Peyer's patch (tissue), 4 donors: ENCODE measurements around the gene S1PR5. TPM values are rescaled to one million over a fixed set of nuclear protein-coding genes. Genes with fewer than 3 reads are reported as not detected.

ENCODE experiments used
- DNase-seq, 3 donors: peaks; one replicate each; pipeline ENCODE4 v3.0.0-alpha.2; 2017 to 2019
- H3K27ac ChIP-seq, 4 donors: fragments of 200-600 bp; sonication (generic); one replicate each; pipeline ENCODE4 v1.5.1; 2016 to 2019
- H3K27me3 ChIP-seq, 2 donors: fragments of 200-600 bp; sonication (generic); one replicate each; pipeline ENCODE4 v1.5.1; 2019
- H3K36me3 ChIP-seq, 3 donors: fragments of 200-600 bp; sonication (generic); one replicate each; pipeline ENCODE4 v1.5.1; 2016 to 2019
- H3K4me1 ChIP-seq, 4 donors: fragments of 200-600 bp; sonication (generic); one replicate each; pipeline ENCODE4 v1.5.1; 2016 to 2019
- H3K4me3 ChIP-seq, 4 donors: fragments of 200-600 bp; sonication (generic); 1 replicate in 3 of 4; 2 replicates in 1 of 4; pipeline ENCODE4 v1.5.1; 2016 to 2019; ENCODE audit warnings: mild to moderate bottlenecking in 1 of 4
- H3K9me3 ChIP-seq, 4 donors: fragments of 200-600 bp; sonication (generic); one replicate each; pipeline ENCODE4 v1.5.1; 2016 to 2019; ENCODE audit warnings: mild to moderate bottlenecking in 1 of 4
- POLR2A ChIP-seq, 2 donors: fragments of 450-650 bp; IDR thresholded peaks; one replicate each; pipeline ENCODE4 v1.5.1; 2017; ENCODE audit warnings: antibody characterized with exemption in 2 of 2, mild to moderate bottlenecking in 2 of 2, moderate library complexity in 2 of 2
- total RNA-seq, 4 donors: library from RNA; depleted of rRNA; stranded (reverse); fragments of >200 nt; gene quantifications; one replicate each; pipeline ENCODE4 v1.1.0, GENCODE V29; 2016
- TF ChIP-seq, protein P1 (sequence below), 6 experiments: fragments of 450-650 bp in 4 of 6; fragments of 200-600 bp in 2 of 6; sonication (generic) in 1 of 6; IDR thresholded peaks; one replicate each; pipeline ENCODE4 v1.5.1; 2017 to 2019; ENCODE audit warnings: antibody characterized with exemption in 6 of 6, mild to moderate bottlenecking in 3 of 6, moderate library complexity in 1 of 6

S1PR5 gene
- total RNA-seq, 4 donors from 2014 or later = not detected

DNA sequence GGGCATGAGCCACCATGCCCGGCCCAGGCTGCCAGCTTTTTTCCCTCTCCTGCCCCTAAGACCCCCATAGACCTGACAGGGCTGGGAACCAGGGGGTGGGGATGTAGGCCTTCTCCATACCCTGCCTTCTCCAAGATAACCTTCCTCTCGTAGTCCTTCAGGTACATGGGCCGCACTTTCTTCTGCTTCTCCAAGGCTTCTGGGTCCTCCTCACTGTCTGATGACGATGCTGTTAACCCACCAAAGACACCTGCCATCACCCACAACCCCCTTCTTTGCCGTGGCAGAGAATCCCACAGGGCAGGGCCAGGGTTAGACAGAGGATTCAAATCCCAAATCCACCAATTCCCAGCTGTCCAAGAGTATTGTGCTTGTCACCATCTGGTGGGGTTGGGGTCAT is 45.4 kb upstream of the S1PR5 start:
- no peak overlapping the region for H3K4me3 ChIP-seq
- DNase-seq = no peak
- H3K4me1 ChIP-seq = peaks cover 0 to 23% (median 22%) of the 10 kb centered on the region in 4 donors
- H3K27me3 ChIP-seq = no peaks in the 10 kb centered on the region
- no peaks in the 10 kb centered on the region for H3K9me3 ChIP-seq
- H3K36me3 ChIP-seq = peaks cover 0 to 48% (median 0%) of the 10 kb centered on the region in 3 donors
- no peak overlapping the region for H3K27ac ChIP-seq
- TF ChIP-seq POLR2A (IDR thresholded peaks at IDR 0.05) = no peak
- TF ChIP-seq, protein P1, sequence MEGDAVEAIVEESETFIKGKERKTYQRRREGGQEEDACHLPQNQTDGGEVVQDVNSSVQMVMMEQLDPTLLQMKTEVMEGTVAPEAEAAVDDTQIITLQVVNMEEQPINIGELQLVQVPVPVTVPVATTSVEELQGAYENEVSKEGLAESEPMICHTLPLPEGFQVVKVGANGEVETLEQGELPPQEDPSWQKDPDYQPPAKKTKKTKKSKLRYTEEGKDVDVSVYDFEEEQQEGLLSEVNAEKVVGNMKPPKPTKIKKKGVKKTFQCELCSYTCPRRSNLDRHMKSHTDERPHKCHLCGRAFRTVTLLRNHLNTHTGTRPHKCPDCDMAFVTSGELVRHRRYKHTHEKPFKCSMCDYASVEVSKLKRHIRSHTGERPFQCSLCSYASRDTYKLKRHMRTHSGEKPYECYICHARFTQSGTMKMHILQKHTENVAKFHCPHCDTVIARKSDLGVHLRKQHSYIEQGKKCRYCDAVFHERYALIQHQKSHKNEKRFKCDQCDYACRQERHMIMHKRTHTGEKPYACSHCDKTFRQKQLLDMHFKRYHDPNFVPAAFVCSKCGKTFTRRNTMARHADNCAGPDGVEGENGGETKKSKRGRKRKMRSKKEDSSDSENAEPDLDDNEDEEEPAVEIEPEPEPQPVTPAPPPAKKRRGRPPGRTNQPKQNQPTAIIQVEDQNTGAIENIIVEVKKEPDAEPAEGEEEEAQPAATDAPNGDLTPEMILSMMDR (IDR thresholded peaks at IDR 0.05) = no peak

DNA sequence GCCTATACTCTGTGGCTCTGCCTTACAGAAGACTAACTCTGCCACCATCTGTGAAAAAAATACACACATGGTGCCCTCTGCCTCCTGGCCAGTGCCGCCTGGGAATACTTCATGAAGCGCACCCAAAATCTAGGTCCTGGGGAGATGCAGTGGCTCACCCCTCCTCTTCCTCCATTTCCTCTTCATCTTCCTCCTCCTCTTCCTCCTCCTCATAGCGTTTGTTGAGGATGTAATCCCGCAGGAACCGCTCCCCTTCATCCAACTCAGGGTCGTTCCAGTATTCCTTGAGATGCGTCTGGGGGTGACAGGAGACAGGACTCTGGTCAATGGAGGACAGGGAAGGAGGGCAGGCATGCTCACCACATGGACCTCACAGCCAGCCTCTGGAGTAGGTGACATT is 42.9 kb upstream of the S1PR5 start:
- TF ChIP-seq, protein P1 (IDR thresholded peaks at IDR 0.05) = no peak
- TF ChIP-seq POLR2A (IDR thresholded peaks at IDR 0.05) = no peak
- H3K36me3 ChIP-seq = peaks cover 0 to 69% (median 0%) of the 10 kb centered on the region in 3 donors
- peaks cover 0 to 7% (median 6%) of the 10 kb centered on the region in 4 donors for H3K4me1 ChIP-seq
- no peaks in the 10 kb centered on the region for H3K9me3 ChIP-seq
- H3K27me3 ChIP-seq = no peaks in the 10 kb centered on the region
- H3K27ac ChIP-seq = no peak overlapping the region
- no peak overlapping the region for H3K4me3 ChIP-seq
- no peak for DNase-seq

DNA sequence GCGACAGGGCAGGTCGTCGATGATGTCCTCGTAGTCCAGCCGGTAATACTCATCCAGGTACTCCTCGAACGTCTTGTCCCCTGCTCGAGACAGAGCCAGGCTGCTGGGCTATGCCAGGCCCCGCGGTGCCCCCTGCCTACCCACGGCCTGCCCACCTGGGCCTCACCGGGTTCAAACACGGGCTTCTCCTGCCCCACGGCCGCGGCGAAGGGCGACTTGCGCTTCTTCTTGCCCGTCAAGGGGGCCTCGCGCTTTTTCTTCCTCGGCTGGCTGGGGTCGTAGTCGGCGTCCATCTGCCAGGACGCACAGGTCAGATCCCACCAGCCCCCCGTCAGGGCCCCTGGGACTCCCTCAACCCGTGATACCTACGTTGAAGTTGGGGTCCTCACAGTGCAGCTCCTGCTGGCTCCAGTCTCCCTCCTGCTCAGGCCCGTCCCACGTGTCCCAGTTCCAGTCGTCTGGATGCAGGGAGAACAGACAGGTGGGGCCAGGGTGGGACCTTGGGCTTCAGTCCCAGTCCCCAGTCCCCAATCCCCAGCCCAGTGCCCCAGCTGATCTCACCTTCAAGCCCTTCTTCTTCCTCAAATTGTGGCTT is 40.5 kb upstream of the S1PR5 start:
- Histone ChIP-seq H3K4me1 (peaks cover 0 to 21% (median 13%) of the 10 kb centered on the region in 4 donors), H3K9me3 (no peaks in the 10 kb centered on the region), H3K36me3 (peaks cover 0 to 90% (median 0%) of the 10 kb centered on the region in 3 donors), H3K4me3 (no peak overlapping the region), H3K27ac (no peak overlapping the region), H3K27me3 (no peaks in the 10 kb centered on the region)
- DNase-seq = no peak
- TF ChIP-seq POLR2A (IDR thresholded peaks at IDR 0.05) = no peak
- TF ChIP-seq, protein P1 (IDR thresholded peaks at IDR 0.05) = no peak

DNA sequence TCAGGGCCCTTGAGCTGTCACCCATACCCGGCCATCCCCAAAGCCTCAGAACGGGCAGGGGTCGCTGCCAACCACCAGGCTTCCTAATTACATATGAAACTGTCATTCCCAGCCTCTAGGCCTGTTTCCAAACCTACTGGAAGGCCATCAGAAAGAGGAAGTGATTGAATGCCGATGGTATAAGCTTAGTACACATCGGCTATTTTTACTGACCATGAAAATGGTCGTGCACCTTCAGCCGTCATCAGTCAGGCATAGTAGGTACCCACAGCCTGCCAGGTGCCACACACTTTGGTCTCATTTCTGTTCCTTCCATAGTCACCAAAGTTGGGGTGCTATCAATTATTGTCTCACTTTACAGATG is 38.3 kb upstream of the S1PR5 start:
- Histone ChIP-seq H3K4me3 (no peak overlapping the region), H3K4me1 (peaks cover 0 to 29% (median 27%) of the 10 kb centered on the region in 4 donors), H3K27me3 (no peaks in the 10 kb centered on the region), H3K27ac (peak overlapping the region in 2 of 4 donors; percentile 32 to 84), H3K36me3 (peaks cover 0 to 94% (median 0%) of the 10 kb centered on the region in 3 donors), H3K9me3 (no peaks in the 10 kb centered on the region)
- no peak for TF ChIP-seq POLR2A (IDR thresholded peaks at IDR 0.05)
- no peak for DNase-seq

DNA sequence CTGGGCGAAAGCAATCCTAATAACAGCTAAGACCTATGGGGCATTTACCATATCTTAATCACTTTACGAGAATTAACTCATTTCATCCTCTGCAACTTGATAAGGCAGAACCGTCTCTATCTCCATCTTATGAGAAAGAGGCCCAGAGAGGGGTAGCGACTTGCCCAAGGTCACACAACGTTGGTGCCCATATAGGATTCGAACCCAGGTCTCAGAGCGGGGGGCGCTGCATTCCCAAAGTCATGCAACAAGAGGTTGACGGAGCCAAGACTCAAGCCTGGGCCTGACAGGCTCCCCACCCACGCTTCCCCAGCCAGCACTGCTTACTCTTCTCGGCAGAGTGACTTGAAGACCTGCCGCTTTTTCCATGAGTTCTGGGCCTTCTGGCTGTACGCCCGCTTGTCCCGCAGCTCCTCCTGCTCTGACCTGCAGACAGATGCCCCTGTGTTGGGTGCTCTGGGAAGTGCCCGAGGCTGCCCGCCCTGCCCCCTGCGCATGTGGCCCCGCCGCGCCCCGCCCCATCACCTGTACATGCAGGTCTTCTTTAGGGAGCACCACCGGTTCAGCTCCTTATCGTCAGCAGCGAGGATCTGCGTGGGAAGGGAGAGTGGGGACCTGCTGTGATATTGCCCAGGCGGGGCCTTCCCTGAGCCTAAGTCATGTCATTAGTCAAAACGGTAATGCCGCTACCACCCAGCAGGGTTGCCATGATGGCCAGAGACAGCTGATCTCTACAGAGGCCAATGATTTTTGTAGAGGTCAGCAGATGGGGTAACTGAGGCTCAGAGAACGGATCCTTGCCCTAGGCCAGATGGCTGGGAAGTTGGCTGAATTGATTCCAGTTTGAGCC is 37.7 kb upstream of the S1PR5 start:
- Histone ChIP-seq H3K27ac (peak overlapping the region in 3 of 4 donors; percentile 42 to 84 (median 56)), H3K4me1 (peaks cover 0 to 32% (median 29%) of the 10 kb centered on the region in 4 donors), H3K27me3 (no peaks in the 10 kb centered on the region), H3K36me3 (peaks cover 0 to 94% (median 0%) of the 10 kb centered on the region in 3 donors), H3K9me3 (no peaks in the 10 kb centered on the region), H3K4me3 (no peak overlapping the region)
- DNase-seq = no peak
- TF ChIP-seq, protein P1 (IDR thresholded peaks at IDR 0.05) = no peak
- TF ChIP-seq POLR2A (IDR thresholded peaks at IDR 0.05) = no peak

DNA sequence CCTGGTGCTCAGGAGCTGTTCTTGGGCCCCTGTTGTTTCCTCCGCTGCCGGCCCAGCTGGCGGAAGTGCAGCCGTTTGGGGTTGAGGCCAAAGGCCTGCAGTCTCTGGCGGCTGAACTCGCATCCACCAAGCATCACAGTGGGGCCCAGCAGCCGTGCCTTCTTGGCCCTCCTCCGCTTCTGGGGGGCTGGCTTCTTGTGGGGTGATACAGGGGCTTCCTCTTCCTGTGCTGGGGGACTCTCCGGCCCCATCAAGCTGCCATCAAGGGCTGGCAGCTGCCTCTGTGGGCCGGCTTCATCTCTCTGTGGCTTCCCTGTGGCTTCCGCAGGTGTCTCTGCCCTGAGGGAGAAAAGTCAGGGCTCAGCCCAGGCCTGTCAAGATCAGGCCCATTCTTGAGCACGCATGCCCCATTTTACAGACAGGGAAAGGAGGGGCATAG is 36.7 kb upstream of the S1PR5 start:
- peaks cover 0 to 94% (median 0%) of the 10 kb centered on the region in 3 donors for H3K36me3 ChIP-seq
- no peaks in the 10 kb centered on the region for H3K9me3 ChIP-seq
- peak overlapping the region; percentile 42 to 84 (median 56) for H3K27ac ChIP-seq
- no peak overlapping the region for H3K4me3 ChIP-seq
- peak in 2 of 3 donors; percentile 81 to 86 for DNase-seq
- H3K4me1 ChIP-seq = peaks cover 0 to 41% (median 29%) of the 10 kb centered on the region in 4 donors
- H3K27me3 ChIP-seq = no peaks in the 10 kb centered on the region
- TF ChIP-seq POLR2A (IDR thresholded peaks at IDR 0.05) = no peak
